Middle frontal gyrus (tissue), 1 donor: ENCODE measurements around the gene DHX40.
"Not testable (repeated sequence)": the region's sequence is repeated elsewhere in the genome, so short reads cannot be mapped to it uniquely, and the experiment has no call there.

ENCODE experiments used
- DNase-seq: peaks from one replicate; pipeline ENCODE4 v3.0.0-alpha.2; 2015; ENCODE audit warnings: low spot score; ENCODE audit errors: extremely low spot score

DHX40 gene

DNA sequence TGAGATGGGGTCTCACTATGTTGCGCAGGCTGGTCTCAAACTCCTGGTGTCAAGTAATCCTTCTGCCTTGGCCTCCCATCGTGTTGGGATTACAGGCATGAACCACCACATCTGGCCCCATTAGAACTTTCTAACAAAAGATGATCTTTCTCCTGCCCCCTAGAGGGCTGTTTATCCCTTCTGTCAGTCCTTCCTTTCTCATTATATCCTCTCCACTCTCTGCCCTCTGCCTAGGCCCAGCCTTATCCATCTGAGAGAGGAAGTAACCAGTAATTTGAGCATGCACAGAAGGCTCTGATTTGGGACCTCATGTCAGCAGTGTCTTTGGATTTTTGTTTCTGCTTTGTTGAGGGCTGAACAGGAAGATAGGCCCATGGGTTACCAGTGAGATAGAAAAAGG is 4.4 kb upstream of the DHX40 start:
- no peak for DNase-seq

DNA sequence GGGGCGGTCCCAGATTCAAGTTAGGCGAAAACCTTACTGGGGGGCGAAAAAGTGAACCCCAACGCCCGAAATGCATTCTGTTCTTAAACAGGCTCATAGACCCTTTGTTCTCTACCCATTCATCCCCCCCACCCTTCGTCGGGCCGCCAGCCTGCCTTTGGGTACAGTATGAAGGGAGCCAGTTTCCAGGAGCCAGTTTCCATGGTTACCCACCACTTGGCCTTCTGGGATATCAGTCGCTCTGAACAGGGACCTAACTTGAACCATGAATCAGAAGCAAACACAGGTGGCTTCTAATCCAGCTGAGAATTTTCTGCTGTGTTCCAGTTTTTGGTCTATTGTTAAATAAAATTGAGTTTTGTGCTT is 532 bp downstream of the DHX40 start:
- DNase-seq = peak; percentile 62

DNA sequence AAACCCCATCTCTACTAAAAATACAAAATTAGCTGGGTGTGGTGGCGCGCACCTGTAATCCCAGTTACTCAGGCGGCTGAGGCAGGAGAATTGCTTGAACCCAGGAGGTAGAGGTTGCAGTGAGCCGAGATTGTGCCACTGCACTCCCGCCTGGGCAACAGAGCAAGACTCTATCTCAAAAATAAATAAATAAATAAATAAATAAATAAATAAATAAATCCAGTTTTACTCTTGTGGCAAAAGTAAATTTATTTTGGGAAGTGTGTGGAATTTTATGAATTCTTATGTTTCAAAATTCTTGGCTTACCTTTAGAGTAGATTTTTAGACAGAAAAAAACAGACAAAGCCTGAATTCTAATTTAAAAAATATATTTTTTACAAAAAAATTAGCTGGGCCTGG is 3.7 kb downstream of the DHX40 start:
- not testable (repeated sequence) for DNase-seq

DNA sequence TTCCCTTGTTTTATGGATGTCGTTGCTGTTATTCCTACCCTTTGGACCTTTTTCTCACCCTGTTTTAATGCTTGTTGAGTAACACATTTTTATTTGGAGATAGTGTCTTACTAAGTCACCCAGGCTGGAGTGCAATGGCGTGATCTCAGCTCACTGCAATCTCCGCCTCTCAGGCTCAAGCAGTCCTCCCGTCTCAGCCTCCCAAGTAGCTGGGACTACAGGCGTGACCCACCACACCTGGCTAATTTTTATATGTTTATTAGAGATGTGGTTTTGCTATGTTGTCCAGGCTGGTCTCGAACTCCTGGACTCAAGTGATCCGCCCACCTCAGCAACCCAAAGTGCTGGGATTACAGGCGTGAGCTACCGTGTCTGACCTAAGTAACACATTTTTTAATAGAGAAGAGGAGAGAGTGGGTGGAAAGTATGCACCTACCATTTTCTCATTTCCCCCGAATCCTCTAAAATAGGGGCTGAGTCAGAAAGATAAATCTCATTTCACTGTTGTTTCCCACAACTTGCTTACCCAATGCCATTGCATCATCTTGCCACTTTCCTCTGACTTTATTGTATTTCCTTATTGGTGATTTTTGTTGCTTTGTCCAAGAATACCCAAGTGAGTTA is 7.0 kb downstream of the DHX40 start:
- DNase-seq = no peak

DNA sequence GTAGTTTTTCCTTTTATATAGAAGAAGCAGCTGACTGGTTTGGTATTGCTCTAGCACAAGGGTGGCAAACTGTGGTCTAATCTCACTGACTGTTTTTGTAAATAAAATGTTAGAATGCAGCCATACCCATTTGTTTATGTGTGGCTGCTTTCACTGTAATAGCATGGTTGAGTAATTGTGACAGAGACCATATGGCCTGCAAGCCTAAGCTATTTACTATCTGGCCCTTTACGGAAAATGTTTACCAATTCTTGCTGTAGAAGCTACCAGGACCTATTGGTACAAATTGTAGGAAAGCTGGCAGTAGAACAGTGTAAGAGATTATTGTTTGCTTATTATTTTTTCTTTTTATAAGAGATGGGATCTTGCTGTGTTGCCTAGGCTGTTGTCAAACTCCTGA is 18.8 kb downstream of the DHX40 start:
- DNase-seq = not testable (repeated sequence)

DNA sequence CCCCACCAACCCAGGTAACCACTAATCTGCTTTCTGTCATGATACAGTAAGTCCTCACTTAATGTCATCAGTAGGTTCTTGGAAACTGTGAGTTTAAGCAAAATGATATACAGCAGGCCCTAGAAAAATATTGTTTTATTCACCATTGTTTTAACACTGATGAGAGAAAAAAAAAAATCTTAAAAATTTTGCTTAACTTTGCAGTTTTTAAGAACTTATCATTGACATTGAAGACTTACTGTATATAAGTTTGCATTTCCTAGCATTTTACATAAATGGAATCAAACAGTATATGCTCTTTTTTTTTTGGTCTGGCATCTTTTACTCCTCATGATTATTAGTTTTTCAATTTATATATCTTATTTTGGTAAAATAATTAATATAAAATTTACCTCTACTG is 34.8 kb downstream of the DHX40 start:
- no peak for DNase-seq

DNA sequence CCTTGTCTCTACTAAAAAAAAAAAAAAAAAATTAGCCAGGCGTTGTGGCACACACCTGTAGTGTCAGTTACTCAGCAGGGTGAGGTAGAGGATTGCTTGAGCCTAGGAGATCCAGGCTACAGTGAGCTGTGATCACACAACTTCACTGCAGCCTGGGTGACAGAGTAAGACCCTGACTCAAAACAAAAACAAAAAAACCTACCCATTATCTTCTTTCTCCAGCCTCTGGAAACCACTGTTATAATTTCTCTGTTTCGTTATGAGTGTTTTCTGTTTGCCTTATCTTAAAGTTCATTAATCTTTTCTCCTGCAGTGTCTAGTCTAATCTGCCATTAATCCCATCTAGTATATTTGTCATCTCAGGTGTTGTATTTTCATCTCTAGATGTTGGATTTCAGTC is 35.7 kb downstream of the DHX40 start:
- no peak for DNase-seq

DNA sequence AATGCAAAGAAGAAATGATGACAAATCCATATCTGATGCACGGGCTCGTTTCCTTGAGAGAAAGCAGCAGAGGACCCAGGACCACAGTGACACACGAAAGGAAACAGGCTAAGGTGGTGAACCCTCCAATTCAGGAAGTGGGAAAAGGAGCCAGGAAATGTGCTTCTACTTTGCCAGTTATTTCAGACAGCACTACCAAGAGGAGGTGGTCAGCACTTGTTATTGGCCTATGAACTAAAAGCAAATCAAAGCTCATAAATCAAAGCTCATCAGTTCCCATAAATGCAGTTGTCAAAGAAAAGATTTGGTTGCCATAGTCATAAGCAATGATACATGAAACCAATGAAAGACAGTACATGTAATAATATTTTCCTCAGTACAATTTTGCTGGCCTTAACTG is 41.7 kb downstream of the DHX40 start:
- DNase-seq = no peak

DNA sequence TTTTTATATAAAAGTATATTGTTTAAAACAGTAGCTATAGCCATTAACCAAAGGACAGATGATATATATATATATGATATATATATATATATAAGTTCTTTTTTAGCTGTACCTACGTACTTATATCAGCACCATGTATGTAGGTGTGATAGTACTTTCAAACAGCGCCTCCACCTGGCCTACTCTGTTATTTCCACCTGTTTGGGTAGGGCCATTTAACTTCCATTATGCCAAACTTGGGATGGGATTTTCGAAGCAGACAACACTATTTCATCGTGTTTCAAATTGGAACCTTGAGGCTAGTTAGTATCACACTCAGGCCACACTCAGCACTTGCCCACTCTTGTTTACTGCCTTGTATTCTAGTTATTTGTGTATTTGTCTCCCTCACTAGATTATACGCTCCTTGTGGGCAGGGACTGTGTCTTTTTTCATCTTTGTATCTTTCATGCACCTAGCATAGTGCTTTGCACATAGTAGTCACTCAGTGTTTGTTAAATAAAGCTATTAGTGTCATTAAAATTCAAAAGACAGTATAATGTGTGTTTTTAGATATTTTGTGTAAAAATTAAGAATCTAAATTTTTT is 42.5 kb downstream of the DHX40 start:
- DNase-seq = no peak

DNA sequence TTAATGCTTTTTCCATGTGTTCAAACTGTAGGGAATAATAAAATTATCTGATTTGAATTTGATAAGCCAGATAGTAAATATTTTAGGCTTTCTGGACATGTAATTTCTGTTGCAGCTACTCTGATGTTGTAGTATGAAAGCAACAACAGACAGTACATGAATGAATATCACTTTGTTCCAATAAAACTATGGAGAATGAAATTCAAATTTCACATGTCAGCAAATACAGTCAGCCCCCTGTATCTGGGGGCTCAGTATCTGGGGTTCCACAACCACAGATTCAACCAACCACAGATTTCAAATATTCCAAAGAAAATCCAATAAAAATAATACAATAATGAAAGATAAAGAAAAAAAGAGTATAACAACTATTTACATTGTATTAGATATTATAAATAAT is 46.1 kb downstream of the DHX40 start:
- DNase-seq = no peak

DNA sequence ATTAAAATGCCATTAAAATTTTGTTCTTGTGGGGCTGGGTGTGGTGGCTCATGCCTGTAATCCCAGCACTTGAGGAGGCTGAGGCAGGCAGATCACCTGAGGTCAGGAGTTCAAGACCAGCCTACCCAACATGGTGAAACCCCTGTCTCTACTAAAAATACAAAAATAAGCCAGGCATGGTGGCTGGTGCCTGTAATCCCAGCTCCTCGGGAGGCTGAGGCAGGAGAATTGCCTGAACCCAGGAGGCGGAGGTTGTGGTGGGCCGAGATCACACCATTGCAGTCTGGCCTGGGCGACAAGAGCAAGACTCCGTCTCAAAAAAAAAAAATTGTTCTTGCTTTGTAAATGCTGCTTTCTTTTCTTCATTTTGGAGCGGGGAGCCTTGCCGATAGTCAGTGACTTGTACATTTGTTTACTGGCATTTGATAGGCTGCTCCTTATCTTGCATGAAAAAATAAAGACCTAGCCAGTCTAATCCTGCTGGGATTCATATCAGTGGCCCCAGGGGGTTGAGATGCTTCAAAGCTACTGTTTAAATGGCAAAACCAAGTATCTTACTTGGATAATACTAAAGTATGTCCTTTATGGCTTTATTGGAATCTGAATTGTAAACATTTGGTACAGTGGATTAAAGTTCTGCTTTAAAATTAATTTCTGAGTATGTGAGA is 51.0 kb downstream of the DHX40 start:
- no peak for DNase-seq

DNA sequence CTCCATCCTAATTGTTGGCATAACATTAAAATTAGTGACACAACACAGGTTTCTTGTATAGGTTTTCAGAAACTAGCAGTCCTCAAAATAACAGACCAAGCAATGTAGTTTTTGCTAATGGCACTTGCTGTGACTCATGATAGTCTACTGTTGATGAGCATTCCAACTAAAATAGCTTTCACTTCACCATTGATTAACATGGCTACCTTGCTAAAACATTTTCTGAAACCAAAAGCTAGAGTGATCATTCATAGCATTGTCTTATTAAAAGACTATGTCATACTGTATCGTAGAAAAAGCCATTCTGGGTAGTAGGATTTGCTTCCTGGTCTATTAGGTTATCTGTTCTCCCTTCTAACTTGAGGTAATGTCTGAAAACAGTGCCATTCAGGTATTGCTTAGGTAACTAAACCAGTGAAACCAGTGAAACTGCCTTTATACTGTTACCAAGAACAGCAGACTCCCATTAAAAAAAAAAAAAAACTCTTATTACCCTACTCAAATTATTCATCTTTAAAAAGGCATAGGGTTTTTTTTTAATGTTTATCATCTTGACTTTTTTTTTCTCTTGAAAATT is 51.8 kb downstream of the DHX40 start:
- DNase-seq = no peak

DNA sequence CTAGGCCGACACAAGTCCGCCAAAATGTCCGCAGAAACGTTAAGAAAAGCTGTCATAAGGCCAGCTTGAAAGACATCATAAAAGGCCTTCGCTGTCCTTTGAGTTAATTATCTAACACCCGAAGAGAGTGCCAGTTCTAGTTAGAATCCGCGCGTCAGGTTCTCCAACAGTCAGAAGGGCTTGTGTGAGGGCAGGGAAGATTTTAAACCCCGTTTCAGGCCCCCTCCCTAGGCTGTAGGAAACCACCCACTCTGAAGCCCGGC is 53.6 kb downstream of the DHX40 start:
- DNase-seq = no peak

DNA sequence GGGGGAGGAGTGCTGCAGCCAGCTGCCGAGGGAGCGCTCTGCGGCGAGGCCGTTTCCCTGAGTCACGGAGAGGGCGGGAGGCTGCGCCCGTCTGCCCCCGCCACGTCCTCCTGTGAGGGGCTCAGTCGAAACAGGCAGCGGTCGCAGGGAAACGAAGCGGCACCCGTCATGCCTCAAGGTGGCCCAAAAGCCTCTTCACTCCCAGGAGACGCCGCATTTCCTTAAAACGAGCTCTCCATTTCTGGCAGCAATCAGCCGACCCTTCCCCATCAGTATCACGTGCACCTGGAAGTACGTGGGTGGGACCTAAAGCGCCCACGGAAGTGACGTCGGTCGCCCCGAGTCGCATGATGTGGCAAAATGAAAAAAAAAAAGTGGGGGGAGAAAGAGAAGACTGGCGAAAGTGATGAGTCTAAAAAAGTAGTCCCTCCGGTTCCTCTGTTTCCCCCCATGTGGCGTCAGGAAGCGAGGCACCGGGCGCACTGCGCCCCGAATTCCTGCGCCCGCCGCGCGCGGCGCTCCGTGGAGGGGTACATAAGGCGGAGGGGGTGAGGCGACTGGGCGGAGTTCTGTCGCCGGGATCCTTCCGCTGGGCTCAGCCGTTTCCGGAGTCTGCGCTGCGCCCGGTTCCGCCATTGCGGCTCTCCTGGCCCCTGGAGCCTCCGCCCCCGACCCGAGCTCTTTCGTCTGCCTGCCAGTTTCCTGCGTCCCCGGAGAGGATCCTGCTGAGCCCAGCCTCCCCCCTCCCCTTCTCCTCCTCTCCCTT is 54.1 kb downstream of the DHX40 start, which contains the start of gene CLTC:
Gene CLTC (plus strand): TSS at position 598 of the 766 bp plus-strand sequence. CDS start 237 bp downstream, outside the sequence.
- DNase-seq = peak; percentile 93

DNA sequence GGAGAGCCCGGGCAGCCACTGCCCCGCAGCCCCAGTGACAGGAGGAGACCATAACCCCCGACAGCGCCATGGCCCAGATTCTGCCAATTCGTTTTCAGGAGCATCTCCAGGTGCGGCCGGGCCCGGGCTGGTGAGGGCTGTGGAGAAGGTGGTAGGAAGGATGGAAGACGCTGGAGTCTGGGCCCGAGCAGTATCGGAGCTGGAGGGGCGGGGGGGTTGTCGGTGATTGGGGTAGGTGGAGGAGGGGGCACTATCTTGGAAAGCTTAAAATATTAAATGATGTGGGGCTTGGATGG is 54.6 kb downstream of the DHX40 start:
- no peak for DNase-seq

DNA sequence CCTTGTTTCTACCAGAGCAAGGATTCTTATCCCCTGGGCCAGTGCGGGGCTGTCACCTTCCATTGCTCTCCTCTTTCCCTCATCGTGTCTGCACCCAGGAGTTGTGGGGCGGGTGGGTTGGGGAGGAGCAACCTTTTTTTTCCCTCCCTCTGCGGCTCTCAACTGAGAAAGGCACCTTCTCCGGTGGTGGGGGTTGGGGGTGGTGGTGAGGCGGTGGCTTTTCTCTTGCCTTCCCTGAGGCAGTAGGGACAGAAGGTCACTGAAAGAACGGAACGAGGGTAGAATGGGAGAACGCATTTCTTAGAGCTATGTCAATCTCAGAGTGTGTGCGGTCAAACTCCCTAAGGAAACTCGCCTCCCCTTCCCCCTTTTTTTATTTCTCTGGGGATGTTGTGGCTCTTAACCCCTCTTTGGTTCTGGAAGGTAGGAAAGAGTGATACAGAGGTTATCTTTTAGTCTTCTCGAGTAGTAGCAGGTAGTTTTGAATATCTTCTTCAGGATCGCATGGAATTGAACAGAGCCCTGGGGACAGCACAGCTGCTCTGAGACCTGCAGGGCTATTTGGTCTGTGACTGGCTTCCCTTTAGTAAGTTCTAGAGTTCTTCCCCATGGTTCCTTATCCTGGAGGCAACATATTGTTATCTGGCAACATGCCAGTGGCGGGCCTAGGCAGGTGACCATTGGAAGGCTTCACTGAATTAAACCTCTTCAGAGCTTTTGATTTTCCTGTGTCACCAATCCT is 55.3 kb downstream of the DHX40 start:
- DNase-seq = no peak

DNA sequence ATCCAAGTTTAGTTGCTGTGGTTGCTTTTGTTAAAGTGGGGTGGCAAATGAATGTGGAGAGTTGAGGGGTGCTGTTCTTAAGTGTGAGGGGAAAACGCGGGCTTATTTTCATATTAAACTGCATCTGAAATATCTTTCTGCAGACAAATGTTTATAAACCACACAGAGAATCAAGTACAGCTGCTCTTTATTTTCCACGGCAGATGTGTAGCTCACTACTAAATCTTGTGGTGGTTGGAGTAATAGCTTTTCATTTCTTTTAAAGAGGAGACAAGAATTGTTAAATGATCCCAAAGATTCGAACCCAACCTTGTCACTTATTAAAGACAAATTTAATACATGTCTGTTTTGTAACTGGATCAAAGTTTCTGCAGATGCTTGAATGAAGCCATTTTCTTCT is 56.4 kb downstream of the DHX40 start:
- DNase-seq = no peak

DNA sequence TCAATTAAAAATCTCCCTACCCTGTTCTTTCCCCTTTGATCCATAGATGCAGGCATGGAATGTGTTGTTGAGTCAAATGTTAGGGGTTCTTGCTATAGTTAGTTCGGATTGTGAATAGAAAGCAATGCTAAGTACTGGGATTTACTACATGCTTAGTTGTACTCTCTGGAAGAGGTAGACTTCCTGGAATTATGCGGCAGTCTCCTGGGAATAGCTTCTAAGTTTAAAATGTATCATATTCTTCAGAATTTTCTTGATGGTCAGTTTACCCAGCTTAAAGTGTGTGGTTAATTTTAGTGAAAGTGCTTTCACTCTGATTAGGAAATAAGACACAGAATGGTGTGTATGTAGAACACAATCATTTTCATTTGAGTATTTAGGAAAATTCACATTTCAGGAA is 57.7 kb downstream of the DHX40 start:
- DNase-seq = no peak

DNA sequence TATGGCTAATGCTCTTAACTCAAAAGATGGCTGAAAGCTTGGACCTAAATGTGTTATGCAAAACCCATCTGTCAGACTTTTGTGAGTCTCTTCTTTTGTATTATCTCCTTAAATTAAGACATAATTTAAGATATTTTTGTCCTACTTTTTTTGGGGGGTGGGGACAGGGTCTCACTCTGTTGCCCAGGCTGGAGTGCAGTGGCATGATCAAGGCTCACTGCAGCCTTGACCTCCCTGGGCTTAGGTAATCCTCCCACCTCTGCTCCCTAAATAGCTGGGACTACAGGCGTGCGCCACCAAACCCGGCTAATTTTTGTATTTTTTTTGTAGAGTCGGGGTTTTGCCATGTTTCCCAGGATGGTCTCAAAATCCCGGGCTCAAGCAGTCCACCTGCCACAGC is 61.3 kb downstream of the DHX40 start:
- DNase-seq = no peak

DNA sequence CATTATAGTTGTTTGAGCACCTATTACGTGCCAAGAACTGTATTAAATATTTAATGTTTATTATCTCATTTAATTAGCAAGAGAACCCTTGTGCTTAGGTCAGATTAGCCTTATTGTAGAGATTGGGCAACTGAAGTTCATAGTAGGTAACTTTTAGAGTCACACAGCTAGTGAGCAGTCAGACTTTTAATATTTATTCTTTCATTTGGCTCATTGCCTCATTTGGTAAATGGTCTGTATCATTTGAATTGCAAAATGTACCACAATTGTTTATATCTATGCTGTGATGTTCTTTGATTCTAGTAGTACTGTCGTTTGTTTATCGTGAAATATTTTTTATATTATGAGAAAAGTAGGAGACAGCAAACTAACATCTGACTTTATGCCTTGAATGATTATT is 61.9 kb downstream of the DHX40 start:
- DNase-seq = no peak

DNA sequence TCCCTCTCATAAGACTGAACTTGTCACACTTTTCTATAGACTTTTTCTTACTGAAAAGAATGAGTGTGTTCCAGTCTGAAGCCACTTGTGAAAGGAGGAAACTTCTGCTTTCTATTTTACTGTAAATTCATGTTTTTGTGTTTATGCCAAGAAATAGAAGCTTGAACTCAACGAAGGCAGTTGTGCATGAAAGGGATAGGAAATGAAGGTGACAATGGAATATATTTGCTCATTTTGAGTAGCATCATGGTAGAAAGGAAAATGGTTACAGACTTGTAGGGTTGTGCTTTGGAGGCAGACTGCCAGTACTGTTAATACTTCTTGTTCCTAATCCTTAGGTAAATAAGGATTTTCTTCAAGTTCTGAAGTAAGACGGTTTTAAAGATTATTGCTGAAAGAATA is 62.4 kb downstream of the DHX40 start:
- DNase-seq = no peak

DNA sequence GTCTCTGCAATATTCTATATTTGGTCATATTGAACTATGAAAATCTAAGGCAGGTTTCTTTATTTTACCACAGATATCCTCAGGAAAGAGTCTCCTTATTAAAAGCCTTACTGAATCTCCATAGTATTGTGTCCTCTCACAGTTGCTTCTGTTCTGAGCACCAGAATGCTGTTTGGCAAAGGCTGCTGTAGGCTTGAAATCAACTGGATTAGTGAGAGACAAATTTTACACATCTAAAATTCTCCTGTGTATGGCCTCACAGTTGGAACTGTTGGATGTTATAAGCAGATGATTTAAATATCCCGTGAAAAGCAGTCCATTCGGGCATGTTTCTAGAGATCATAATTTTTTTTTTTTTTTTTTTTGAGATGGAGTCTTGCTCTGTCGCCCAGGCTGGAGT is 63.8 kb downstream of the DHX40 start:
- DNase-seq = no peak
